OCI-LY3 (cell line): ENCODE data around the gene GSTM3.

Source experiments
- EZH2phosphoT487 ChIP-seq: fragments of 200-600 bp; shearing (Covaris generic); IDR thresholded peaks from 2 replicates; pipeline ENCODE4 v1.6.1; 2018; ENCODE audit warnings: antibody characterized with exemption, mixed run types, low read depth
- TF ChIP-seq, protein P1 (sequence below): fragments of 200-600, 300-600 bp; sonication (generic); IDR thresholded peaks from 2 replicates; pipeline ENCODE4 v1.5.1; 2014; ENCODE audit warnings: antibody characterized with exemption, low read length, low read depth

DNA sequence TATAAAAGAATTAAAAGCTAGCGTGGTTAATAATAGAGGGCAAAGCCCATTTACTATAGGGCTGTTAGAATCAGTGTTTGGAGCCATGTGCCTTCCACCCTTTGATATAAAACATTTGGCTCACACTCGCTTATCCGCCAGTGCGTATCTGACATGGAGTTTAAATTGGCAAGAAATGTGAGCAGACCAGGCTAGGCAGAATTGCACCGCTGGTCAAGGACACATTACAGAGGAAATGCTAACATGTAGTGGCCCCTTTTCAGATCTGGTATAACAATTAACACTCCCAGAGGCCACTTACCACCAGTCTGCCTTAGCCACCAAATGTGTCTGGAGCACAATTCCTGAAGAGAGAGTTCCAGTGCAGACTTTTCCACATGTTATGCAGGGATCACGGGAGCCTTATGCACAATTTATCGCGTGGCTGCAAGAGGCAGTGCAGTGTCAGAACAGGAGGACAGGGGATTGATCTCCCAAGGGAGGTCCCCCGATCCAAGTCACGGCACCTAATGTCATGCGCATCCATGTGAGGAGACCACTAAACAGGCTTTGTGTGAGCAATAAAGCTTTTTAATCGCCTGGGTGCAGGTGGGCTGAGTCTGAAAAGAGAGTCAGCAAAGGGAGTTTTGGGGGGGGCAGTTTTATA lies 14.0 kb downstream of the GSTM3 start:
- TF ChIP-seq, protein P1, sequence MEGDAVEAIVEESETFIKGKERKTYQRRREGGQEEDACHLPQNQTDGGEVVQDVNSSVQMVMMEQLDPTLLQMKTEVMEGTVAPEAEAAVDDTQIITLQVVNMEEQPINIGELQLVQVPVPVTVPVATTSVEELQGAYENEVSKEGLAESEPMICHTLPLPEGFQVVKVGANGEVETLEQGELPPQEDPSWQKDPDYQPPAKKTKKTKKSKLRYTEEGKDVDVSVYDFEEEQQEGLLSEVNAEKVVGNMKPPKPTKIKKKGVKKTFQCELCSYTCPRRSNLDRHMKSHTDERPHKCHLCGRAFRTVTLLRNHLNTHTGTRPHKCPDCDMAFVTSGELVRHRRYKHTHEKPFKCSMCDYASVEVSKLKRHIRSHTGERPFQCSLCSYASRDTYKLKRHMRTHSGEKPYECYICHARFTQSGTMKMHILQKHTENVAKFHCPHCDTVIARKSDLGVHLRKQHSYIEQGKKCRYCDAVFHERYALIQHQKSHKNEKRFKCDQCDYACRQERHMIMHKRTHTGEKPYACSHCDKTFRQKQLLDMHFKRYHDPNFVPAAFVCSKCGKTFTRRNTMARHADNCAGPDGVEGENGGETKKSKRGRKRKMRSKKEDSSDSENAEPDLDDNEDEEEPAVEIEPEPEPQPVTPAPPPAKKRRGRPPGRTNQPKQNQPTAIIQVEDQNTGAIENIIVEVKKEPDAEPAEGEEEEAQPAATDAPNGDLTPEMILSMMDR: no peak
- TF ChIP-seq EZH2phosphoT487: no peak
